Hematopoietic multipotent progenitor cell treated with erythropoietin and hydrocortisone succinate and interleukin-3 and kit ligand, for 8 days (in vitro differentiated cells): Measurements from ENCODE around the gene NUP133.
A peak's percentile ranks its signal among the peaks of the same experiment; 100 is the strongest.
"Not testable (repeated sequence)": the region's sequence is repeated elsewhere in the genome, so short reads cannot be mapped to it uniquely, and the experiment has no call there.

ENCODE experiments used
- DNase-seq: peaks from one replicate; pipeline ENCODE4 v3.0.0-alpha.2; 2015

NUP133 gene

GRCh38 chr1:229411434-229412055 lies 96.6 kb downstream of the NUP133 start:
- DNase-seq, result no peak

- peak; percentile 43 for DNase-seq
Measured at GRCh38 chr1:229410692-229411433, 97.3 kb downstream of the NUP133 start.

- DNase-seq, result no peak
Measured at GRCh38 chr1:229410370-229410691, 97.8 kb downstream of the NUP133 start.

- DNase-seq, result no peak
Measured at GRCh38 chr1:229409616-229410369, 98.3 kb downstream of the NUP133 start.

GRCh38 chr1:229408458-229409037 lies 99.6 kb downstream of the NUP133 start:
- no peak for DNase-seq

- DNase-seq, result peak; percentile 20
Measured at GRCh38 chr1:229407206-229408026, 100.7 kb downstream of the NUP133 start.

- no peak for DNase-seq
Measured at GRCh38 chr1:229406798-229407197, 101.3 kb downstream of the NUP133 start.

GRCh38 chr1:229403573-229403972 lies 104.6 kb downstream of the NUP133 start:
- DNase-seq, result no peak

- no peak for DNase-seq
Measured at GRCh38 chr1:229402993-229403392, 105.1 kb downstream of the NUP133 start.

- not testable (repeated sequence) for DNase-seq
Measured at GRCh38 chr1:229402329-229402728, 105.8 kb downstream of the NUP133 start.

GRCh38 chr1:229397762-229398161 lies 110.4 kb downstream of the NUP133 start:
- no peak for DNase-seq

GRCh38 chr1:229396585-229397206 lies 111.4 kb downstream of the NUP133 start:
- DNase-seq, result no peak

GRCh38 chr1:229394517-229394916 lies 113.6 kb downstream of the NUP133 start:
- not testable (repeated sequence) for DNase-seq

- DNase-seq, result no peak
Measured at GRCh38 chr1:229392936-229393335, 115.2 kb downstream of the NUP133 start.
